D341Med (cell line): ENCODE results near the gene DIS3L2.

ENCODE experiments used
- DNase-seq: peaks from one replicate; pipeline ENCODE4 v3.0.0; 2012; ENCODE audit warnings: low spot score

Gene DIS3L2

DNA sequence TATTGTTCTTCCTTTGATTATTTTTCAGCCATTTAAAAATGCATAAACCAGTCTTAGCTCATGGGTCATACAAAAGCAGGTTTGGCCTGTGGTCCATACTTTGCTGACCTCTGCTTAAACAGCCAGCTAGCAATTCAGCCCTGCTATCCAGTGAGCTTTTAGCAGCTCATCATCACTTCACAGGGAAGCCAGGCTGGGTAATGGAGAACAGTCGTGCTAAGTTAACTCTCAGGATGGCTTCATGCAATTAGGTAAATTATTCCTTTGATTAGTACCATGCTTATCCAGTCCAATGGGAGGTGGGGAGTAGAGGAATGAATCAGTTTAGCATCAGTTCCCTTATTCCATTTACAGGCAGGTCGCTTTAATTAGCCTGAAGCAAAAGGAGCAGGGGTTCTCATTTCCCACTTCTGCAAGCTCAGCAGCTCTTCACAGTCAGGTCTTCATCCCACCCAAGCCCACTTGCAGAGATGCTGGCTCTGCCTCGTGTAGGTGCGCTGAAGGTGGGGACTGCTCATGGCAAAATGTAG, 307.2 kb downstream of the DIS3L2 start:
- no peak for DNase-seq

DNA sequence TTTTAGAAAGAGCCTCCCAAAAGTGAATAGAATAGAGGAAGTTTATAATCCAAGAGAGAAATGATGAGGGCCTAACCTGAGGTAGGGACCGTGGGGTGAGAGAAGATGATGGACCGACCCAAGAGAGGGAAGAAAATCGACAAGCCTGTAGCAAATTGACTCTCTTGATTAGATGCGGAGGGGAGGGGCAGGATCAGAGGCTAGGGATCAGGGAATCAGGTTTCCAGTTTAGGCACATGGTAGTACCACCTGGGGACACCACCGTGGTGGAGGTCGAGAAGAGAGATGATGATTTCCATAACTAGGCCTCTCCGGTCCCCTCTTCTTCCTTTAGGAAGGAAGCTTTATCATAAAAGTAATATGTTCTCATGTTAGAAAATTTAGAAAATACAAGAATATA, 308.4 kb downstream of the DIS3L2 start:
- no peak for DNase-seq

DNA sequence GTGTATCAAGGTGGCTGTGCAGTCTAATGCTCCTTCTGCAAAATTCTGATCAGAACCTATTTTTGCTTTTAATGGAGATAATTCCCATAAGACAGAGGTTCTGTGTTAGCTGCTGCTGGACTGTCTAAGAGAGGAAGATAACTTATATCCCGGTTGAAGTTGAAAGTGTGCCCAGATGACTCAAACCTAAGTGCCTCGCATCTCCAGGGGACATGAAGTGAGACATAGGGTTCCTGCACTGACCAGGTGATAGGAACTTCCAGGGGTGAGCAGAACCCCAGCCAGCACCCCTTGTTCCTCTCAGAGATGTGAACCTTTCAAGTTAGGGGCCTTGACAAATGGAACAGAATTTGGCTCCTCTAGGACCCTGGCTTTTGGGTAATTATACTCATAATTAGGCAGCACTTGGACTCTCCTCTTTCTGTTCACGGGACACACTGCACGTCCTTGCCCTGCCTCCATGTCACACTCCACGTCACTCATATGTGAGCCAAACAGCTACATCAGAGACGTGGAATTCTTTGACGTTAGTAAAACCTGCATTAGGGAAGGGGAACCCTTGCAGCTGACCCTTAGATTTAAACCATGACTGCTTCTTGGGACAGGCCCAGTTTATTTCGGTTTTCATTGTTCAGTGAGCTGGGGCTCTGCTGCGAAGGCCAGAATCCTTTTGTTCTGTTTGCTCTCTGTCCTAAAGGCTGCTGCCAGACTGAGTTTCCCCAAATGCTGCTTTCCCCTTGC, 312.6 kb downstream of the DIS3L2 start:
- DNase-seq, result no peak

DNA sequence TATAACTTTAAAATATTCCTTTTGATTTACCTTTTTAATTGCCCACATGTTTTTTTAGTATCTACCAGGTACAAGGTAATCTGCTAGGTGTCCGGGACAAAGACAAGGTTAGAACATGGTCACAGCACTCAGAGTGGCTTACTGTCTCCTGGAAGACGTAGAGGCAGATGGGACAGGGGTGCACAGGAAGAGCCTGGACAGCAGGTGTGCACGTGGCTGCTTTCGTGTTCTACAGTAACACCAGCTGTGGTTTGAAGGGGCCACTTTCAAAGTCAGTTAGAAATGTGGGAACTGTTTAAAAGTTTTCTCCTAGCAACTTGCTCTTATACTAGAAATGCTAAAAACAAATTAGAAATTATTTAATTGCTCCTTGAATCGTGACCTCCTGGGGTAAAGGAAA, 314.2 kb downstream of the DIS3L2 start:
- no peak for DNase-seq

DNA sequence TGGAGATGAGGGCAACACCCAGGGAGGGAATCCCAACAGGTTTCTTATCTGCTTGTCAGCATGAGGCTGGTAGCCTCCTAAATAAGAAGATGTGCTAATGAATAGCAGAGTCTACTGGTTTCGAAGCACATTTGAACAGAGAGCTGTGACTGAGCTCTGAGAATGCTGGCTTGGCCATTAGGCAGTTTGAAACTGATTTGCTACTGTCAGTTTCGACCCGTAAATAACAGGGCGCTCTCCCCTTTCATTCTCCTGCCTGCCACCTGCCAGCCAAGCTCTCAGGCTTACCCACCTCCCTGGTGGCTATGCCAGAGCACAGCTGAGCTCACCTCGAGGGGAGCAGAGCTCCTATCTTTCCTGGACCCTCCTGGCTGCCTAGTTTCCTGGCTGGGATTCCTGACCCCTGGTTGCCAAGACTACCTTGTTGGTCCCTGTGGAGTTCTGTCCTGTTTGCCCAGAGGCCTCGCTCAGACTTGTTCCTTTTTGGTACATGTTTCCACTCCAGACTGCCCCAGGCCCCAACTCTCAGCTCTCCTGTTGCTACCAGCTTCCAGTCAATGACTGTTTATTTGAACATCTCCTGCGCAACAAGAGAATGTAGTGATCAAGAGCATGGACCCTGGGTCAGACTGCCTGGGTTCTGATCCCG, 314.7 kb downstream of the DIS3L2 start:
- no peak for DNase-seq

DNA sequence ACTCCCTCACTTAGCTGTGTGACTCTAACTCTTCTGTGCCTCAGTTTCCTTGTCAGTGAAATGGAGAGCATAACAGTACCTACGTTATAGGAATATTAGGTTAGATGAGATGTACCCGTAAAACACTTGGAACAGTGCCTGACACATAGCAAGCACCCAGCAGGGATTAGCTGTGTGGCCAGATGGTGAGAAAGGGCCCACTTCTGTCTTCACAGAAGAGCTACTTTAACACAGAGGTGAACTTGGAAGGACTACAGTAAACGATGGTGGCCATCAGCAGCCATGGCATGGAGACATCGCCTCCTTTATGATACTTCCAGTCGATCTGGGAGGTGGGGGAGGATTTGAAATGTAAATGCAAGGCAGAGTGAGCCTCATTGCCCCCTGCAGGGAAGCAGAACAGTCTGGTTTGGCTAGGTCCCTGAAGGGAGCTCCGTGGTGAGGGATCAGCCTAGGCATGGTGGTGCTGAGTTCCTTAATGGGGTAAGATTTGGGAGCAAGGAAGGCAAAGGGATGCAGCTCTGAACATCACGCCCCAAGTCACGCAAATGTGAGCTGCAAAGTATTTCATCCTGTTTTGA, 315.3 kb downstream of the DIS3L2 start:
- peak; percentile 49 for DNase-seq

DNA sequence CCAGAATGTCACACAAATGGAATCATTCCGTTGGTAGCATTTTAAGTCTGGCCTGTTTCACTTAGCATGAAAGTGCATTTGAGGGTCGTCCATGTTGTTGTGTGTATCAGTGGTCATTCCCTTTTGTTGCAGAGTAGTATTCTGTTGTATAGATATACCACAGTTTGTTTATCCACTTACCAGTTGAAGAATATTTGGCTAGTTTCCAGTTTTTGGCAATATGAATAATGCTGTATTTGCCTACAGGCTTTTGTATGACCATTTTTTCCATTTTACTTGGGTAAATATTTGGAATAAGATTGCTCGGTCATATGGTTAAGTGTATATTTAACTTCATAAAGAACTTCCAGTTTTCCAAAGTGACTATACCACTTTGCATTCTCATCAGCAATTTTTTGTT, 317.0 kb downstream of the DIS3L2 start:
- no peak for DNase-seq

DNA sequence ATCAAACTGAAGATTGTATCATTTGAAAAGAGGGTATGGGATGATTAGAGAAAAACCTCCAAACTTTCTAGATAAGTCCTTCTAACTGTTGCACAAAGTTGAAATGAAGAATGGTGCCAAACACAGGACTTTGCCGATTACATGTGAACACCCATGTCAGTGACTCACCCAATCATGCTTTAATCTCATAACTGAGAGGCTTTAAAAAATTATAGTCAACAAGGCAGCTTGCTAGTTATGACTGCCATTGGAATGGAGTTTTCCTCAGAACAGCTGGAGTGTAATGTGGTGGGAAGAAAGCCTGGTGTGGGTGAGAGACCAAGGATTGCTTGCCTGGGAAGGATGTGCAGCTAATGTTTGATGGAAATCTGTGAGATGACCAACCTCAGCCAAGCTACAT, 318.8 kb downstream of the DIS3L2 start:
- DNase-seq, result no peak

DNA sequence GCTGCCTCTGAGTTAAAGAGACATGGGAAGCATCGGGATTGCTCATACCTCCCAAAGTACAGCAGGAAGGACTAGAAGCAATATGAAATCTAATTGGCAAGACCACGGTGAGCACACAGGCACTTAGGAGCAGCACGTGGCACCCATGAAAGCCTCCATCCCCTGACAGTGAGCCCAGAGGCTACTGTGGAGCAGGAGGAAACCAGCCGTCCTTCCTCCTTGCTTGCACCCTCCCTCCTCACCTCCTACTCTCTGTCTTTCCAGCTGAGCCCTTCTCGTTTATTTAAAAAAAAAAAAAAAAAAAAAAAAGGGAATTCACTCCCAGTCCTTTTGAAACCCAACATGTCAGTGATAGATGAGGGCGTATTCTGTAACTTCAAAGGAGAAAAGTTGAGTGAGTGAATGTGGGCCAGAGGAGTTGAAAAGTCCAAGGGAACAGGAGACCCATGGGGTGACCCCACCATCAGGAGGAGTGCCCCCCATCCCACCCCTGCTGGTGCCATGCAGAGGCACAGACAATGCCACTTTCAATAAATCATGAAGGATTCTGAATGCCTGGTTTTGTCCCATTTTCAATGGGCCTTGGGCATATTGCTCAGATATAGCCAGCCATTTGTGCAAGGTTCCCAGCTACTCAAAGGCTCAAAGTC, 320.5 kb downstream of the DIS3L2 start:
- DNase-seq, result no peak

DNA sequence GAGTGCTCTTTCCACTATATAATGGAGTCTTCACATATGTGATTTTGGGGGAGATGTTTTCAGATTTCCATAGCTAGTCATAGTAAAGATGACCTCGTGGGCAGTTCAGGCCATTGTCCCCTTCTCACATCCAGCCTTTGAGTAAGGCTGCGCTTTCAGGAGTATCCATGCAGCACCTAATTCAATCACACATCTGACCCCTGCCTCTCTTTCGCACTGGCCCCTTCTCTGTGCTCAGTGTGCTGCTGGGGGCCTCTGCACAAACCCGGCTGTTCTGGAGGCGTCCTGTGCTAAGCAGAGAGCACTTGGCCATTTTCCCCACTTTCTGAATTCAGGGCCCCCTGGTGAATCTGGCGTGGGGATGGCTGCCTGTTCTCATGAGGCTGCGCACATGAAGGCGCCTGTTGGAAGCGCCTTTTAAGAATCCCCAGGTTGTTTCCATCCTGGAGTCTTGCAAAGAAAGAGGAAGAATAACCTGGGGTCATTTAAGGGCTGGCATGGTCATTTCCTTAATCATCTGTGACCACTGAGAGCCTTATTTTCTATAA, 321.1 kb downstream of the DIS3L2 start:
- no peak for DNase-seq

DNA sequence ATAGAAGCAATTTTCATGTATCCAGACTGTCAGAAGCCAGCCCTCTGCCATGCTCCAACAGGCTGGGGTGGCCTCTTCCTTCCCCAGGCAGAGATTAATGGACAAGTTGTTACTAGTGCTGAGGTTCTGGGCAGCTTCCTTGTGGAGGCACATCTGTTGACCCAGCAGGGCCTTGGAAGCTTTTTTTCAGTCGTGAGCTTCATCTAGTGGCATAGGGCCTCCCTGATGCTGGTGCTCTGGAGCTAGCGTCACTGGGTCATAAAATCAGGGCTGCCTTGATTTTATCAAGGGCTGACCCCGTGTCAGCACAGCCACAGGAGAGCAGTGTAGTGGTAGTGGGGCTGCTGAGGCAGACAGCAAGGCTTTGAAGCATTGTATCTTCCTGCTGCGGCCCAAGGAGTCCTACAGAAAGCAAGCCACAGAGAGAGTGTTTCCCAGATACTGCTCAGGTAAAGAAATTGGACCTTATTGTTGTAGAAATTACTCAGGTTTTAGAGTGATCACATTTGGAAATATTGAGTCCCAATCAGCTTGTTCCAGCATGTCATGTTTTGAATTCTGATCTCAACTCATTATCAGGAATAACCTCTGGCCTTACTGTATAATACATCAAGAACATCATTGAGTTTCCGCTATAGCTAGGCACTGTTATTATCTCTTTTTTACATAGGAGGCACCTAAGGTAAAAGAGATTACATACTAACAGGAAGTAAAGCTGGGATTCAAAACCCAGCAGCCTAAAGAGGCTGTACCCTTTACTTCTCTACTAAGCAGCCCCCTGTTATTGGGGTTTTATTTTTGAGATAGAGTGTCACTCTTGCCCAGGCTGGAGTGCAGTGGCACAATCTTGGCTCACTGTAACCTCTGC, 324.7 kb downstream of the DIS3L2 start:
- DNase-seq, result no peak

DNA sequence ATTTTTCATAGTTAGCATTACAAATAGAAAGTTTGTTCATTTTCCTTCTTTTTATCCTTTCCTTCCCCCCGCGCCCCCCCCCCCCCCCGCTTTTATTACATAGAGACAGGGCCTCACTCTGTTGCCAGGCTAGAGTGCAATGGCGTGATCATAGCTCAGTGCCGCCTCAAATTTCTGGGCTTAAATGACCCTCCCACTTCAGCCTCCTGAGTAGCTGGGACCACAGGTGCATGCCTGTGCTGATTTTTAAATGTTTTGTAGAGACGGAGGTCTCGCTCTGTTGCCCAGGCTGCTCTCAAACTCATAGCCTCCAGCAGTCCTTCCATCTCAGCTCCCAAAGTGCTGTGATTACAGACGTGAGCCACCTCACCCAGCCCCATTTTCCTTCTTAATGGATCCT, 325.8 kb downstream of the DIS3L2 start:
- no peak for DNase-seq

DNA sequence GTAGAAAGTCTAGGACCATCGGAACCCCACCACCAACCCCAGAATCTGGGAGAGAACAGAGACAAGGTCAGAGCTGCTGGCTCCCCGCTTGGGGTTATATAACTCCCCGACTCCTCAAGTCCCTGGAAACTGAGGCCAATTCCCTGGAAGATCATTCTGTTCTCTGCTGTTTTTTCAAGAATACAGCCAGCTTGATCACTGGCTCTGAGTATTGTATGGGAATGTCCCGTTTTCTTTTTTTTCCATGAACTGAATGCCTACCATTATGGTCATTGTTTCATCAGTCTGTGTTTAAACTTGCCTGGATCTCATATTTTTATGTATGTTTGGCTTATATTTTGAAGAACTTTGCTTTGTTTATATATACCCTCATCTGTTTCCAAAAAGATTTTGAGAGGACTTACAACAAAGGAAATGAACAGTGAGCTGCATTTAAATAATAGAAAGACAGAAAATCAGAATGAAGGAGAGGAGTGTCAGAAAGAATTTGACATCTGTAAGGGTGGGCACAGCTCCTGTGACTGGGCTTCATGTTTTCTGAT, 327.0 kb downstream of the DIS3L2 start:
- no peak for DNase-seq

DNA sequence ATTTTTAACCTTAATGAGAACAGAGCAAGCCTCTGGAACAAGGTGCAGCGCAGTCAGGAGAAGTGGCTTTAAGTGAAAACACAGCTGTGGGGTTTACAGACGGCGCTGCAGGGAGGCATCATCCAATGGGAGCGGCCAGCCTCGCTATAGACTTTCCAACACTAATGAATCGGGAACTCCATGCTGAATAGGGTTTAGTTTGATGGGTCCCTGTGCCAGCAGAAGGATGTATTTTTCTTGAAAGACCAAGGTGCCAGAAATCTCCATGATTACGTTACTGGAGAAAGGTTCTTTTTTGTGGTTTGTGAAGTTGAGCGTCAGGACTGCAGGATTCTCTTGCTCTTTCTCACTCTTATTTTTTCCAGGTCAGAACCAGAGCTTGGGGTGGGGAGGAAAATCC, 329.2 kb downstream of the DIS3L2 start:
- no peak for DNase-seq

DNA sequence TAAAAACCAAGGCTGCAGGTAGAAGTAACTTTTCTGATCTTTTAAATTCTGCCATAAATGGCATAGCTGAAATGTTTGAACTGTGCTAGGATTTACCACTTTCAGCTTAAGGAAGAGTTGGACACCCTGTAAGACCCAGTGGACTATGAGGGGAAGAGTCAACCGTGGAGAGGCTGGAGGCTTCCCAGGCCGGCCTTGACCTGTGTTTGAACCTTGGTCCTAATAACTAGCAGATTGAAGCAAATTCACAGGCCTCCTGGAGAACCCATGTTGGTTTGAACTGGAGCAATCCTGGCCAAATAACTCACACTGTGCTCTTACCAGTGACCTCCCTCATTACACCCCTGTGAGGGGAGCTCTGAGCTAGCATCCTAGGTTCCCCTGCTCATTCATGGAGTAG, 329.8 kb downstream of the DIS3L2 start:
- DNase-seq, result no peak

DNA sequence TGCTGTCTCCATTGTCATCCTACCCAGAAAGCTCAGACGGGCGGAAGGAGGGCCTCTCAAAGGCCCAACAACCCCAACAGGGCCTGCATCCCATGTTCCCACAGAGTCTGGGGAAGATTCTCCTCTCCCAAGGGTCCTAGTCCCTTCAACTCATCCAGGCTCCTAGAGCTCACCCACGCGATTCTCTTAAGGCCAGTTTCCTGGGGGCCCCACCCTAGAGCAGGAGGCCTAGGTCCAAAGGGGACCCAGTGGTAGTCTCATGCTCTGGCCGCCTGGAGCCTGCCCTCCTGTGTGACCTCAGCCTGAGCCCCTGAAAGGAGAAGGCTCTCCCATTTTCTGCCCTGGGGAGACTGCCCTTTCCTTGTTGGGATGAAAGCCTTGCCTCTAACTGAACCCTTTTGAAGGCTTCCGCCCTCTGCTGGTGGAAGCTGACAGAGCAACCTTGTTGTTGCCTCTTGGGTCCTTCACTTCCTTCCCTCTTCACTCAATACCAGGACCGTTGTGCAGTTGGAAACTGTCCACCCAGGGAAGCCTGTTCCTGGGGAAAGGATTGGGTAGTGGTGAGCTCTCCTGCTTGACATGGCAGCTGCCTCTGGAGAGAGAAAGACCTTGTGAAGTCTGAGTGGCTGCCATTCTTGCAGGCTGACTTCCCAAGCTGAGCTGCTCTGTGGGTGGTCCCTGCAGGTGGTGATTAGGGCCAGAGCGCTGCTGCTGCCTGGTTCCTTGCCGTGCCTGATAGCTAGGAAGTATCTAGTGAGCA, 331.1 kb downstream of the DIS3L2 start:
- peak; percentile 48 for DNase-seq

DNA sequence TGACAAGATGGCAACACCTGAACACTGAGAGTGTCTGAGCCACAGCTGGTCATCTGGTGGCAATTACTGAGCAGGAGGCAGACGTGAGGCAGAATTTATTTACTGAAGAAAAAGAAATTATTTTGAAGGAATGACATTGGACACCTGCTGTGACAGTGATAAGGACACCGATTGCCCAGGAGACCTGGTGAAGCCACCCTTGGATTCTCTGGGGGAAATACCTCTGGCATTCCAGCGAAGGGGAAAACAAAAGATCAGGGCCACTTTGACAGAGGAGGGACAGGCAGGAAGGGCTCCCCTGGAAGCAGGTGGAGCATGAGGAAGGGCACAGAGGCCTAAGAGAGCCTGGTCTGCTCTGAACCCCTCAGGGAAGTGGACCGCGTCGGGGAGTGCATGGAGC, 331.7 kb downstream of the DIS3L2 start:
- no peak for DNase-seq

DNA sequence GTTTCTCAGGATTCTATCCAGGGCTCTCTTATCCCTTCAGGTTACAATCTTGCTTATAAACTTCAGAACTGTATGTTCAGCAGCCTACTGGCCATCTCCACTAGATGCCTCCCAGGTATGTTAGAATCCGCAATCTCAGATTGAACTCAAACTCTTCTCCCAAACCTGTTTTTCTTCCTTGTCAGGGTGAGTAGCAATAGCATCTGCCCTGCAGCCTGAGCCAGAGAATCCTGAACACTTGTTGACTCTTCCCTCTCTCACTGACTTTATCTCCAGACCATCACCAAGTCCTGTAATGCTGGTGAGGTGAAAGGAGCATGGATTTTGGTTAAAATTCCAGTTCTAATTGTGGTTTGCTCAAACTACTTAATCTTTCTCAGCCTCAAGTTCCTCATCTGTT, 334.5 kb downstream of the DIS3L2 start:
- no peak for DNase-seq

DNA sequence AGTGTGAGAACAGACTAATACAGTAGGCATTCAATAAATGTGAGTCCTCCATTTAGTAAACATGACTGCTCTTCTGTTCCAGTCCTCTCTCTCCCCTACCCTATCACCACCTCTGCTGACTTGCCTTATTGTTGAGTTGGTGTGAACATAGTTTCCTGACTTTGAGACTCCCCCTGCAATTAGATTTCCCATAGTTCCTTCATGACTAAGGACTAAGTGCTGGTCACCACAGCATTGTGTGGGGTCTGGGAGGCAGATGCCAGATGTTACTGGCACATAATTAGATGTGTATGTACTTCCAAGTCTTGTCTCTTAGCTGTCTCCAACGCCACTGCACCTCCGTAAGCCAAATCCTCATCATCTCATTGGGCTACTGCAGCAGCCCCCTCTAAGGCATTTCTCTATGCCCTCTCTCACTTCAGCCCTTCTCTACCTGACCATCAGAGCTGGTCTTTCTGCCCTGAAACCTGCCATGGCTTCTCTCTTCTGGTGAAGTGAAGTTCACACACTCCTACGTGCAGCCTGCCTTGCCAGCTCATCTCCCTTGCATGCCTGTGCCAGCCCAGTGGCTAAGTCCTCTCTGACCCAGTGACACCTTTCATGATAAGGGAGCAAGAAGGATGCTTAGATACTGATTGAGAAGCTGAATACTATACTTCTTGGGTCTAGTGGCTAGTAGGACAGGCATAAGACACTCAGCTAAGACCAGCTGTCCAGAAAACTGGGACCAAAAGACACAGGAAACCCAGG, 335.4 kb downstream of the DIS3L2 start:
- DNase-seq, result no peak

DNA sequence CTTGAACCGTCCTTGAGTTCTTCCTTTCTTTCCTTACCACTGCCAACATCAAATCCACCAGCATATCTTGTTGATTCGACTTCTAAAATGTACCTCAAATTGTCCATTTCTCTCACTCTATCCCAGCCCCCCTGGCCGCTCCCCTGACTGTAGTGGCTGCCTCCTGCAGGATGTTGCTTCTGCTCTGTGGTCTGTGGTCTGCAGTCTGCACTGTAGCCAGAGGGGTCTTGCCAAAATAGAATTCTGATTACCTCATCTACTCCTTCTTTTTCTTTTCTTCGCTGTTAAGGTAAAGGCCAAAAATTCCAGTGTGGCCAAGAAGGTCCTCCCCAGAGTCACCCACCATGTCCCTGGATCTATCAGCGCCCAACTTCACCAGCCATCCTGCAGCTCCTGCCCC, 337.6 kb downstream of the DIS3L2 start:
- DNase-seq, result no peak
